Fibroblast of villous mesenchyme (primary cell): ENCODE results near the gene RPL15. TPM values are rescaled to one million over a fixed set of nuclear protein-coding genes. Genes with fewer than 3 reads are reported as not detected.

Source experiments
- DNase-seq: peaks from one replicate; pipeline ENCODE4 v3.0.0-alpha.2; 2010; ENCODE audit warnings: low read depth
- H3K4me3 ChIP-seq: 2 replicates; pipeline ENCODE4 v1.5.1; 2011; ENCODE audit warnings: low read depth, mild to moderate bottlenecking, low read length
- total RNA-seq: library from RNA; depleted of rRNA; stranded (reverse); fragments of >200 nt; gene quantifications from 2 replicates; pipeline ENCODE4 v1.2.3, GENCODE V29; 2012
- TF ChIP-seq, protein P1 (sequence below): IDR thresholded peaks from 2 replicates; pipeline ENCODE4 v1.5.1; 2012; ENCODE audit warnings: low read depth, mild to moderate bottlenecking, low read length; ENCODE audit not compliant: insufficient read depth

The RPL15 gene
- total RNA-seq, 1 donor, result 1,935 TPM

DNA sequence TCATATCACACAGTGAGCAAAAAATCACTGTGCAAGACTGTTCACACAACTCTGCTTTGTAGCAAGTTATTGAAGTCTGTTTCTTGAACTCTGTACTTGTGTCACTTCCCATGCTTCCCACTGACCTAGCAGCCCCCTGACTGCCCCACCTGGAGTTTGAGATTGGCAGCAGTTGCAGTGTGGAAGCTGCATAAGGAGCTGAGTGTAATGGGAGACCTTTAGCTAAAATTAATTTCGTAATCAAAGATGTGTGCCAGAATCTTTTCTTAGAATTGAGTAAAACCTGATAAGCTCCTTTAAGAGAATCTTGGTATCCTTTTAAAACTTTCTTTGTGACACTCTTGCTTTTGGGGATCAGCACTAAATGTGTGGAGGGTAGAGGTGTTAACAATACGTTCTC, 43.0 kb upstream of the RPL15 start:
- H3K4me3 ChIP-seq, result no peak overlapping the region
- DNase-seq, result peak; percentile 41
- TF ChIP-seq, protein P1, sequence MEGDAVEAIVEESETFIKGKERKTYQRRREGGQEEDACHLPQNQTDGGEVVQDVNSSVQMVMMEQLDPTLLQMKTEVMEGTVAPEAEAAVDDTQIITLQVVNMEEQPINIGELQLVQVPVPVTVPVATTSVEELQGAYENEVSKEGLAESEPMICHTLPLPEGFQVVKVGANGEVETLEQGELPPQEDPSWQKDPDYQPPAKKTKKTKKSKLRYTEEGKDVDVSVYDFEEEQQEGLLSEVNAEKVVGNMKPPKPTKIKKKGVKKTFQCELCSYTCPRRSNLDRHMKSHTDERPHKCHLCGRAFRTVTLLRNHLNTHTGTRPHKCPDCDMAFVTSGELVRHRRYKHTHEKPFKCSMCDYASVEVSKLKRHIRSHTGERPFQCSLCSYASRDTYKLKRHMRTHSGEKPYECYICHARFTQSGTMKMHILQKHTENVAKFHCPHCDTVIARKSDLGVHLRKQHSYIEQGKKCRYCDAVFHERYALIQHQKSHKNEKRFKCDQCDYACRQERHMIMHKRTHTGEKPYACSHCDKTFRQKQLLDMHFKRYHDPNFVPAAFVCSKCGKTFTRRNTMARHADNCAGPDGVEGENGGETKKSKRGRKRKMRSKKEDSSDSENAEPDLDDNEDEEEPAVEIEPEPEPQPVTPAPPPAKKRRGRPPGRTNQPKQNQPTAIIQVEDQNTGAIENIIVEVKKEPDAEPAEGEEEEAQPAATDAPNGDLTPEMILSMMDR, result no peak

DNA sequence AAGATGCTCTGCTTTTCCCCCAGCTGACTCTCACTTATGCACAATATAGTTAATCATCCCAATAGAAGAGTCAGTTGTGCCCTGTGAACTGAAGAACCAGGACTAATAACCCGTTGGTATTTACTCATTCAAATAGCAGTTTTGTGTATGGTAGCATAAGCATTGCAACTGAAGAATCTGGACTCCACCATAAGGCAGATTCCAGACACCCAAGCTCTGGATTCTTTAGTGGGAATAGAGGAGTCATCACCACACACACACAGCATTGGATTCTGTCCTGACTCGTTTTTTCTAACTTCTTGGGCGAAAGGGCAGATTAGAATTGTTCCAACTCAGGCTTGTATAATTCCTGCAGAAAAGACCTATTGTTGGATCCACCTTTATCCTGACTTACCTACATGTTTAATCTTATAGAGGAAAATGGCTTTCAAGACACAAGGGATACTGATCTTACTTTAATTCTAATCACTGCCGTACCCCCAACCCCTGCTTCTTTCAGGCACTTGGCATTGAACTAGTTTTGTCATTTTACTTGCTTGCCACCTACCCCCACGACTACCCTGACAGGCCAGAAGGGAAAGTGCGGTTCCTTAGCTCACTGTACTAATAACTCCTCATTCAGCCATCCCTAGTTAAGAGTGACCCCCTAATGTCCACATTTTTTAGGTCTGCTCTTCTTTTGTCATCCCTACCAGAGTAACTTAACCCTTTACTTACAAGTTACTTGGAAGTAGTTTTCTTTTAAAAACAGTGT, 42.4 kb upstream of the RPL15 start:
- H3K4me3 ChIP-seq, result no peak overlapping the region
- TF ChIP-seq, protein P1, result no peak
- peak; percentile 47 for DNase-seq

DNA sequence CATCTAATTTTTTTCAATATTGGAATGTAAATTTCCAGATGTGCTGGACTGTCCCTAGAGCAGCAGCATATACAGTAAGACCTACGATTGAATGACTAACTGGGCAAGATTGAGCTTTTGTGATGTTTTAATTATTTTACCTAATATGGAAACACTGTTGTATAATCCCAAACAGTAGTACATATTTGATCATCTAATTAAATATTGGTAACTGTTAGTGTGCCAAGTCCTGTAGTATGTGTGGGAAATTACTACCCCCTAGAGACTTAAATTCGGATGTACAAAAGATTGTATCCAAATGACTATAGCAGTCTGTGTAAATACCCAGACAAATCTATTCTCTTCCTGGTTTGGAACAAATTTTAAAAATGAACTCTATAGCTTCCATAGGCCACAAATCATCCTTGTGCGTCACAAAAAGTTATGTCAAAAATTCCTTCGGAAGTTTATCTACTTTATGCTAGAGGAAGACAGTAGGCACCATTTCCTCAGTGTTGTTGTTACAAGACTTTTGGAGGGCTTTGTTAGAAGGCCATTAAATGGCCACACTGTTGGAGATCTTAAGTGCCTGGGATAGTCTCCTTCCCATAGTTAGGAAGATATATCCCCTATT, 41.7 kb upstream of the RPL15 start:
- TF ChIP-seq, protein P1, result no peak
- DNase-seq, result no peak
- no peak overlapping the region for H3K4me3 ChIP-seq

DNA sequence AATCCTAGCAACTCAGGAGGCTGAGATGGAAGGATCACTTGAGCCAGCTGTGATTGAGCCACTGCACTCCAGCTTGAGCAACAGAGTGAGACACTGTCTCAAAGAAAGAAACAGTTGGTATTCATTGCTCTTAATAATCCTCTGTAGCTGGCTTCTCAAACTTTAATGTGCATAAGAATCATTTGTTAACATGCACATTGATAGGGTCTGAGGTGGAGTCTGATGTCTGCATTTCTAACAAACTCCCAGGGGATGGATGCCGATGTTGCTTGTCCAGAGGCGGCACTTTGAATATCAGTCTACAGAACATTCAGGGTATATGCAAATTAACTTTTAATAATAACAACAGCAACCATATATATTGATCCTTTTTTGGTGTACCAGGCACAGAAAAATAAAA, 40.0 kb upstream of the RPL15 start:
- TF ChIP-seq, protein P1, result no peak
- DNase-seq, result no peak
- H3K4me3 ChIP-seq, result no peak overlapping the region

DNA sequence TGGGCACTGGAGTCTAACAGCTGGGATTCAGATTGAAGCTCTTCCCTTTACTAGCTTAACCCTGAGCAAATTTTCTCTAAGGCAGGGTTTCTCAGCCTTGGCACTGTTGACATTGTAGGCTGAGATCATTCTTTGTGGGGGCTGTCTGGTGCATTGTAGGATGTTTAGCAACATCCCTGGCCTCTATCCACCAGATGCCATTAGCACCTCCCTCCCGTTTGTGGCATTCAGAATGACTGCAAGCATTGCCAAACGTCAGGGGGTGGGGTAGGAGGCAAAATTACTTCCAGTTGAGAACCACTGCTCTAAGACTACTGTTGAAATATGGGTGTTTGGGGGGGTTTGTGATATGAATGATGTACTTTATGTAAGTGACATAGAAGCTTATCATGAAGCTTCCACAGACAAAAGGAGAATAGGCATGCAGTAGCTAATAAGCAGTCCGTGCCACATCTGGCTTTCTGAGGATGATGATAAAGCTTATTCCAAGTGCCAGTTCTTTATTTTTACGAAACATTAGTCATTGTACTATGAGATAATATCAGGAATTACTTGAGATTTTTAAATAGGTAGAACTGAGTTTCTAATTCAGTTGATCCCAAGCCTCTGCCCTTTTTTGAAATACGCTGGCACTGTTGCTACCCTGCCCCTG, 39.5 kb upstream of the RPL15 start:
- H3K4me3 ChIP-seq, result no peak overlapping the region
- TF ChIP-seq, protein P1, result no peak
- peak; percentile 81 for DNase-seq

DNA sequence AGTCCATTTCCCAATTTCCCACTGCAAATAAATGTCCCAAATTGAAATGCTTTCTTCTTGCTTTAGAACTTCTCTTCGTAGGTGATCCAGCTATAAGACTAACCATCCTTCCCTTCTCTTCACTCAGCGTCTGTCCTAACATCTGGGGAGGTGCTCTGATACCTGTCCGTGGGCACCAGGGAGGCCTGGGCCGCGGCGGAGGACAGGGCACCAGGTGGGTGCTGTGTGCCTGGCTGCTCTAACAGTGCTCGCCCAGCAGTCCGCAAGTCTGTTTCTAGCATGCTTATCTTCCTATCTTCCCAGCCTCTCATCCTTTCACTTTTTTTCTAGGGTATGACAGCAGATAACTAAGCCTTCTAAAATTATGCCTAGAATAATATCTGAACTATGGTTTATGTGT, 37.4 kb upstream of the RPL15 start:
- TF ChIP-seq, protein P1, result no peak
- no peak overlapping the region for H3K4me3 ChIP-seq
- no peak for DNase-seq
